K562 (cell line): ENCODE measurements around the gene UNC5C. TPM values are rescaled to one million over a fixed set of nuclear protein-coding genes. Genes with fewer than 3 reads are reported as not detected.

Experiments
- ATAC-seq: fragments of 200-7000 bp; cut with Tn5 transposase; 3 replicates; pipeline ENCODE4 v1.9.1; 2020; ENCODE audit warnings: moderate library complexity
- BruUV-seq: library from RNA; stranded (reverse); fragments of 400-500 nt; replicated peaks from 2 replicates; lab custom pipeline; 2021; lab: Mats Ljungman, UMichigan
- CTCF ChIA-PET: fragments of 300-600 bp; formaldehyde crosslinking; extraction: SDS; loops from one replicate; lab custom pipeline; 2021; ENCODE audit warnings: low intra/inter-chr PET ratio; lab: Yijun Ruan, JAX
- POLR2A ChIA-PET: fragments of 300-600, 350-650 bp; sonication (Branson Sonifier 250); formaldehyde crosslinking; extraction: SDS; loops from one replicate; lab custom pipeline; 2021; ENCODE audit warnings: antibody characterized with exemption, inconsistent platforms; lab: Yijun Ruan, JAX
- DNase-seq, 4 experiments: peaks; one replicate each; pipeline versions ENCODE4 v3.0.0 to v3.0.0-alpha.2; 2011 to 2018; ENCODE audit warnings: low spot score in 3 of 4, mixed read lengths in 3 of 4; ENCODE audit errors: extremely low read depth in 1 of 4
- FAIRE-seq: peaks from 2 replicates; lab custom pipeline; 2011; peaks lifted over from hg19 to GRCh38; lab: Jason Lieb, UNC
- H2AFZ ChIP-seq: 2 replicates; pipeline ENCODE4 v1.6.0; 2011; ENCODE audit warnings: low read depth, low read length, control low read depth, inconsistent platforms
- H3K27ac ChIP-seq: fragments of 200-600 bp; 3 replicates; pipeline ENCODE4 v1.8.0; 2011; ENCODE audit warnings: low read depth, mild to moderate bottlenecking, control low read depth, inconsistent platforms, low read length, moderate library complexity, mixed read lengths; ENCODE audit errors: extremely low read depth
- H3K27me3 ChIP-seq, 2 experiments: fragments of 300-600 bp in 1 of 2; 2 replicates in 1 of 2; 3 replicates in 1 of 2; pipeline versions ENCODE4 v1.6.0 to v1.8.0; 2011; ENCODE audit warnings: inconsistent platforms in 2 of 2, low read length in 2 of 2, mild to moderate bottlenecking in 1 of 2, mixed read lengths in 1 of 2, moderate library complexity in 1 of 2; ENCODE audit not compliant: control insufficient read depth in 2 of 2, insufficient read depth in 2 of 2
- H3K36me3 ChIP-seq: fragments of 300-600 bp; 3 replicates; pipeline ENCODE4 v1.8.0; 2011; ENCODE audit warnings: mild to moderate bottlenecking, low read length, inconsistent platforms; ENCODE audit not compliant: control insufficient read depth, insufficient read depth
- H3K4me1 ChIP-seq, 2 experiments: fragments of 200-600 bp in 1 of 2; replicated peaks in 1 of 2; 2 replicates in 1 of 2; 3 replicates in 1 of 2; pipeline versions ENCODE4 v1.5.1 to v1.8.0; 2011; ENCODE audit warnings: inconsistent platforms in 2 of 2, low read length in 2 of 2, mild to moderate bottlenecking in 1 of 2, mixed read lengths in 1 of 2, moderate library complexity in 1 of 2; ENCODE audit not compliant: control insufficient read depth in 2 of 2, insufficient read depth in 2 of 2
- H3K4me2 ChIP-seq: 2 replicates; pipeline ENCODE4 v1.6.1; 2011; ENCODE audit warnings: low read length, control low read depth, inconsistent platforms, mixed read lengths; ENCODE audit not compliant: insufficient read depth
- H3K4me3 ChIP-seq: fragments of 200-600 bp; sonication (generic), shearing (Covaris generic); 2 replicates; pipeline ENCODE4 v1.5.1; 2016; ENCODE audit warnings: control low read depth, inconsistent platforms
- H3K79me2 ChIP-seq: fragments of 200-600 bp; 3 replicates; pipeline ENCODE4 v1.8.0; 2011; ENCODE audit warnings: low read length, inconsistent platforms; ENCODE audit not compliant: control insufficient read depth, insufficient read depth
- H3K9ac ChIP-seq, 2 experiments: 2 replicates each; pipeline versions ENCODE4 v1.6.0 to v1.6.1; 2011; ENCODE audit warnings: low read depth in 2 of 2, low read length in 2 of 2, control low read depth in 1 of 2, inconsistent platforms in 1 of 2, mild to moderate bottlenecking in 1 of 2, mixed read lengths in 1 of 2; ENCODE audit not compliant: insufficient read depth in 1 of 2
- H3K9me1 ChIP-seq: one replicate; pipeline ENCODE4 v1.6.0; 2011; ENCODE audit warnings: inconsistent platforms, mild to moderate bottlenecking, low read length, moderate library complexity; ENCODE audit not compliant: control insufficient read depth, insufficient read depth
- H3K9me3 ChIP-seq: replicated peaks from 2 replicates; pipeline ENCODE4 v1.5.1; 2011; ENCODE audit warnings: low read depth, low read length, inconsistent platforms; ENCODE audit not compliant: control insufficient read depth, insufficient read depth
- H4K20me1 ChIP-seq: replicated peaks from 2 replicates; pipeline ENCODE4 v1.6.1; 2011; ENCODE audit warnings: low read length, inconsistent platforms, mixed read lengths; ENCODE audit not compliant: control insufficient read depth, insufficient read depth
- BRCA1 ChIP-seq, 2 experiments: fragments of 450-650 bp in 1 of 2; sonication (generic) in 1 of 2; formaldehyde crosslinking in 1 of 2; IDR thresholded peaks; 2 replicates each; pipeline versions ENCODE4 v1.5.0 to v1.6.1; 2017 to 2020; ENCODE audit warnings: mild to moderate bottlenecking in 1 of 2, missing genetic modification reagents in 1 of 2
- CBFA2T3 ChIP-seq: fragments of 450-650 bp; IDR thresholded peaks from 2 replicates; pipeline ENCODE4 v1.6.1; 2017
- CCNT2 ChIP-seq: IDR thresholded peaks from 2 replicates; pipeline ENCODE4 v1.6.1; 2011; ENCODE audit warnings: borderline replicate concordance, low read depth, mild to moderate bottlenecking, moderate library complexity, mixed read lengths, low read length; ENCODE audit not compliant: insufficient read length; ENCODE audit errors: extremely low read depth
- FOXJ2 ChIP-seq: fragments of 200-800 bp; sonication (Bioruptor generic); IDR thresholded peaks from 2 replicates; pipeline ENCODE4 v1.6.1; 2016; ENCODE audit warnings: missing genetic modification characterization, missing compliant biosample characterization
- GATAD2B ChIP-seq: fragments of 450-650 bp; IDR thresholded peaks from 2 replicates; pipeline ENCODE4 v1.6.1; 2017; ENCODE audit warnings: mild to moderate bottlenecking, borderline replicate concordance
- NR2C1 ChIP-seq, 2 experiments: fragments of 450-650 bp; IDR thresholded peaks; 2 replicates each; pipeline ENCODE4 v1.6.1; 2017; ENCODE audit warnings: mild to moderate bottlenecking in 2 of 2, antibody characterized with exemption in 1 of 2, inconsistent platforms in 1 of 2, missing compliant biosample characterization in 1 of 2, missing genetic modification characterization in 1 of 2
- POU5F1 ChIP-seq: fragments of 150-350 bp; IDR thresholded peaks from 2 replicates; pipeline ENCODE4 v1.6.1; 2014; ENCODE audit warnings: borderline replicate concordance, low read length, low read depth, mild to moderate bottlenecking; ENCODE audit not compliant: partially characterized antibody
- RCOR1 ChIP-seq, 2 experiments: IDR thresholded peaks; 2 replicates each; pipeline ENCODE4 v1.6.1; 2012; ENCODE audit warnings: low read depth in 2 of 2, low read length in 2 of 2, borderline replicate concordance in 1 of 2, improper control_type of control experiment in 1 of 2
- SMARCC2 ChIP-seq: fragments of 450-650 bp; IDR thresholded peaks from 2 replicates; pipeline ENCODE4 v1.6.1; 2017; ENCODE audit warnings: antibody characterized with exemption, moderate library complexity, mild to moderate bottlenecking, low read depth
- TAL1 ChIP-seq: fragments of 450-650 bp; IDR thresholded peaks from 2 replicates; pipeline ENCODE4 v1.6.1; 2016; ENCODE audit warnings: mild to moderate bottlenecking
- TCF3 ChIP-seq: sonication (generic); formaldehyde crosslinking; IDR thresholded peaks from 2 replicates; pipeline ENCODE4 v1.4.0; 2020; ENCODE audit warnings: mild to moderate bottlenecking, missing genetic modification reagents
- ZFPM2 ChIP-seq: fragments of 250-450 bp; sonication (Bioruptor Pico); IDR thresholded peaks from 2 replicates; pipeline ENCODE4 v1.5.1; 2022; ENCODE audit warnings: mild to moderate bottlenecking
- ZNF253 ChIP-seq: fragments of 250-450 bp; sonication (Bioruptor Pico); conservative IDR thresholded peaks from 2 replicates; pipeline ENCODE4 v1.6.1; 2021; ENCODE audit warnings: mild to moderate bottlenecking
- WGBS: fragments of 100-300 bp; shearing (Covaris generic); methylation state at CpG from one replicate; pipeline ENCODE4 v1.1.6; 2016; ENCODE audit warnings: low coverage, mixed read lengths; ENCODE audit not compliant: insufficient coverage; ENCODE audit errors: missing lambda C conversion rate; 5-methylcytosine and 5-hydroxymethylcytosine counted together
- in situ Hi-C: fragments of 300-500 bp; cut with MboI; formaldehyde crosslinking; loops from 4 replicates; pipeline ENCODE4 v1.15.0; 2018; ENCODE audit warnings: inconsistent platforms, mixed read lengths
- intact Hi-C: fragments of 100-400 bp; cut with micrococcal nuclease; formaldehyde crosslinking; loops from 2 replicates; pipeline ENCODE4 v1.14.2; 2022
- polyA plus RNA-seq, 8 experiments: library from polyadenylated mRNA; depleted of rRNA in 4 of 8; stranded (reverse) in 5 of 8; unstranded in 3 of 8; fragments of >200 nt; fragmentation: Nextera tagmentation in 2 of 8; fragmentation: Illumina TruSeq in 1 of 8; extraction: Ambion mirVana in 2 of 8; extraction: Trizol in 1 of 8; gene quantifications; 2 replicates each; pipeline versions ENCODE4 v1.2.1 to v1.2.3, GENCODE V29; 2011 to 2014; ENCODE audit warnings: inconsistent platforms in 1 of 8, missing spikeins in 1 of 8
- total RNA-seq, 7 experiments: library from RNA; depleted of rRNA in 6 of 7; stranded (reverse); fragments of >200 nt in 6 of 7; fragmentation: Illumina TruSeq in 2 of 7; extraction: Trizol in 2 of 7; gene quantifications; 2 replicates each; pipeline versions ENCODE4 v1.2.1 to v1.2.3, GENCODE V29; 2011 to 2021; ENCODE audit warnings: low replicate concordance in 1 of 7
- TF ChIP-seq, protein P1 (sequence below), 2 experiments: fragments of 450-650 bp in 1 of 2; sonication (generic) in 1 of 2; formaldehyde crosslinking in 1 of 2; IDR thresholded peaks; 2 replicates each; pipeline versions ENCODE4 v1.7.1 to v1.9.0; 2016 to 2022; ENCODE audit warnings: inconsistent platforms in 1 of 2, mild to moderate bottlenecking in 1 of 2, missing genetic modification reagents in 1 of 2

UNC5C gene
- total and polyA plus RNA-seq, 9 of the 15 experiments (the other 6 are each of a cell fraction or from before 2014, with no cell fraction given): under 0.01 to 0.10 (median 0.03) TPM; not detected in 1

DNA sequence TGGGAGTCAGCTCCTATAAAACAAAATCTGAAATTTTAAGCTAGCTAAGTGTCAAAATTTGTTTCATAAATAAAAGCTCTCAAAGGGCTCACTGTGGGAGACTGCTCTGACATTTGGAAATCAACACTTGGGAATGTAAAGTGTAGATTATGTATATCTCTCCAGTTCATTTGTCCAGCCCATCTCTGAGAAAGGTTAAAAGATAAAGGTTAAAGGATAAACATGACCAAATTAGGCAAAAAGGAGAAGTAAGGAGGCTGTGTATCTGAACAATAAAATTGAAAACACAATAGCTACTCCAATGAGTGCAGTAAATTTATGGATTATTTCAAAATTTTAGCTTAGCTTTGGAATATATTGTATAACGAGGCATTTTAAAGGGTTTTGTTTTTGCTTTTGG, 304.9 kb downstream of the UNC5C start:
- no peaks in the 10 kb centered on the region; the same call in 1 of the 2 replicates for H3K9me3 ChIP-seq
- H3K27me3 ChIP-seq: no peaks in the 10 kb centered on the region
- POLR2A ChIA-PET: no interaction called here
- CTCF ChIA-PET: no interaction called here
- 15% methylated on average over 1 of the region's 1 CpG for WGBS
- no peaks in the 10 kb centered on the region for H3K79me2 ChIP-seq
- peak; percentile 51 for FAIRE-seq
- H3K9ac ChIP-seq: no peak overlapping the region
- H2AFZ ChIP-seq: peak overlapping the region; percentile 44
- DNase-seq: peak in 2 of 4 experiments; percentile 17 to 49
- in situ Hi-C loops: no loop called here
- no TSS peak for BruUV-seq
- intact Hi-C loops: no loop called here
- no peaks in the 10 kb centered on the region for H3K9me1 ChIP-seq
- H3K4me1 ChIP-seq: peaks cover 10 to 17% of the 10 kb centered on the region in 2 experiments; a peak in 3 of 5 replicates
- H3K4me2 ChIP-seq: no peak overlapping the region
- H4K20me1 ChIP-seq: no peaks in the 10 kb centered on the region
- no peak overlapping the region for H3K4me3 ChIP-seq
- no peak overlapping the region for H3K27ac ChIP-seq
- no peaks in the 10 kb centered on the region for H3K36me3 ChIP-seq
- ATAC-seq: peak; percentile 75
- TF ChIP-seq TAL1: peak; percentile 80
- TF ChIP-seq POU5F1: no peak
- TF ChIP-seq, protein P1, sequence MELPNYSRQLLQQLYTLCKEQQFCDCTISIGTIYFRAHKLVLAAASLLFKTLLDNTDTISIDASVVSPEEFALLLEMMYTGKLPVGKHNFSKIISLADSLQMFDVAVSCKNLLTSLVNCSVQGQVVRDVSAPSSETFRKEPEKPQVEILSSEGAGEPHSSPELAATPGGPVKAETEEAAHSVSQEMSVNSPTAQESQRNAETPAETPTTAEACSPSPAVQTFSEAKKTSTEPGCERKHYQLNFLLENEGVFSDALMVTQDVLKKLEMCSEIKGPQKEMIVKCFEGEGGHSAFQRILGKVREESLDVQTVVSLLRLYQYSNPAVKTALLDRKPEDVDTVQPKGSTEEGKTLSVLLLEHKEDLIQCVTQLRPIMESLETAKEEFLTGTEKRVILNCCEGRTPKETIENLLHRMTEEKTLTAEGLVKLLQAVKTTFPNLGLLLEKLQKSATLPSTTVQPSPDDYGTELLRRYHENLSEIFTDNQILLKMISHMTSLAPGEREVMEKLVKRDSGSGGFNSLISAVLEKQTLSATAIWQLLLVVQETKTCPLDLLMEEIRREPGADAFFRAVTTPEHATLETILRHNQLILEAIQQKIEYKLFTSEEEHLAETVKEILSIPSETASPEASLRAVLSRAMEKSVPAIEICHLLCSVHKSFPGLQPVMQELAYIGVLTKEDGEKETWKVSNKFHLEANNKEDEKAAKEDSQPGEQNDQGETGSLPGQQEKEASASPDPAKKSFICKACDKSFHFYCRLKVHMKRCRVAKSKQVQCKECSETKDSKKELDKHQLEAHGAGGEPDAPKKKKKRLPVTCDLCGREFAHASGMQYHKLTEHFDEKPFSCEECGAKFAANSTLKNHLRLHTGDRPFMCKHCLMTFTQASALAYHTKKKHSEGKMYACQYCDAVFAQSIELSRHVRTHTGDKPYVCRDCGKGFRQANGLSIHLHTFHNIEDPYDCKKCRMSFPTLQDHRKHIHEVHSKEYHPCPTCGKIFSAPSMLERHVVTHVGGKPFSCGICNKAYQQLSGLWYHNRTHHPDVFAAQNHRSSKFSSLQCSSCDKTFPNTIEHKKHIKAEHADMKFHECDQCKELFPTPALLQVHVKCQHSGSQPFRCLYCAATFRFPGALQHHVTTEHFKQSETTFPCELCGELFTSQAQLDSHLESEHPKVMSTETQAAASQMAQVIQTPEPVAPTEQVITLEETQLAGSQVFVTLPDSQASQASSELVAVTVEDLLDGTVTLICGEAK (IDR thresholded peaks at IDR 0.05): peak; percentile 69
- TF ChIP-seq, protein P1 (CRISPR knock-in tag; IDR thresholded peaks at IDR 0.05): no peak
- no peak for TF ChIP-seq BRCA1 (IDR thresholded peaks at IDR 0.05)
- TF ChIP-seq BRCA1 (CRISPR knock-in tag; IDR thresholded peaks at IDR 0.05): no peak
- peak in 1 of 2 experiments; percentile 33; a peak in 1 of 4 replicates for TF ChIP-seq RCOR1 (IDR thresholded peaks at IDR 0.05; ENCODE audit: borderline replicate concordance in 1 of 2, low read depth in 2 of 2, low read length in 2 of 2)
- no peak for TF ChIP-seq ZFPM2 (CRISPR knock-in tag)
- TF ChIP-seq TCF3 (CRISPR knock-in tag): peak; percentile 64
- peak; percentile 94 for TF ChIP-seq NR2C1 (IDR thresholded peaks at IDR 0.05)
- peak; percentile 89 for TF ChIP-seq NR2C1 (tag; IDR thresholded peaks at IDR 0.05)
- TF ChIP-seq GATAD2B: peak; percentile 62; the same call in 1 of the 2 replicates
- peak; percentile 61; the same call in 1 of the 2 replicates for TF ChIP-seq FOXJ2 (tag)
- peak; percentile 45; the same call in 1 of the 2 replicates for TF ChIP-seq SMARCC2
- TF ChIP-seq ZNF253 (CRISPR knock-in tag): no peak
- TF ChIP-seq CCNT2: peak; percentile 35
- TF ChIP-seq CBFA2T3: peak; percentile 81
